PC-9 (cell line): Measurements from ENCODE around the gene TATDN2. TPM values are rescaled to one million over a fixed set of nuclear protein-coding genes. Genes with fewer than 3 reads are reported as not detected.

Source experiments
- BruUV-seq: library from RNA; stranded (reverse); fragments of 400-500 nt; replicated peaks from 2 replicates; lab custom pipeline; 2021; lab: Mats Ljungman, UMichigan
- CTCF ChIA-PET: fragments of 300-600 bp; sonication (Branson Sonifier 250); formaldehyde crosslinking; loops from one replicate; lab custom pipeline; 2022; ENCODE audit warnings: antibody characterized with exemption; lab: Charles Lee
- POLR2A ChIA-PET: fragments of 300-600 bp; sonication (Branson Sonifier 250); formaldehyde crosslinking; loops from one replicate; lab custom pipeline; 2022; ENCODE audit warnings: antibody characterized with exemption; ENCODE audit not compliant: unreplicated experiment; lab: Charles Lee
- DNase-seq, 2 experiments: peaks; one replicate each; pipeline versions ENCODE4 v3.0.0 to v3.0.0-alpha.2; 2015 to 2022; ENCODE audit warnings: mixed read lengths in 1 of 2
- H2AFZ ChIP-seq: fragments of 200-600 bp; sonication (generic); 2 replicates; pipeline ENCODE4 v1.8.1; 2017; ENCODE audit warnings: antibody characterized with exemption
- H3F3A ChIP-seq: fragments of 200-600 bp; sonication (generic); 2 replicates; pipeline ENCODE4 v1.8.1; 2017; ENCODE audit warnings: antibody characterized with exemption, mild to moderate bottlenecking, low read depth; ENCODE audit not compliant: insufficient read depth
- H3K27ac ChIP-seq: fragments of 200-600 bp; sonication (generic); 2 replicates; pipeline ENCODE4 v1.6.1; 2016; ENCODE audit warnings: mixed run types
- H3K27me3 ChIP-seq: fragments of 200-600 bp; sonication (generic); 2 replicates; pipeline ENCODE4 v1.6.1; 2016; ENCODE audit warnings: low read depth, mixed run types; ENCODE audit not compliant: insufficient read depth
- H3K36me3 ChIP-seq: fragments of 200-600 bp; sonication (generic); 2 replicates; pipeline ENCODE4 v1.6.1; 2016; ENCODE audit warnings: low read depth, mixed run types
- H3K4me1 ChIP-seq: fragments of 200-600 bp; sonication (generic); replicated peaks from 2 replicates; pipeline ENCODE4 v1.6.1; 2016; ENCODE audit warnings: mixed run types; ENCODE audit not compliant: insufficient read depth
- H3K4me2 ChIP-seq: fragments of 200-600 bp; sonication (generic); 2 replicates; pipeline ENCODE4 v1.6.1; 2017; ENCODE audit warnings: mixed run types
- H3K4me3 ChIP-seq: fragments of 200-600 bp; sonication (generic); 2 replicates; pipeline ENCODE4 v1.6.1; 2016; ENCODE audit warnings: mixed run types
- H3K79me2 ChIP-seq: fragments of 200-600 bp; sonication (generic); 2 replicates; pipeline ENCODE4 v1.6.1; 2017; ENCODE audit warnings: low read depth, mixed run types
- H3K9me2 ChIP-seq: fragments of 200-600 bp; sonication (generic); 2 replicates; pipeline ENCODE4 v1.8.1; 2017; ENCODE audit warnings: mild to moderate bottlenecking; ENCODE audit not compliant: insufficient read depth
- H3K9me3 ChIP-seq: fragments of 200-600 bp; sonication (generic); 2 replicates; pipeline ENCODE4 v1.8.1; 2016; ENCODE audit warnings: low read depth; ENCODE audit not compliant: insufficient read depth
- H4K20me1 ChIP-seq: fragments of 200-600 bp; sonication (generic); 2 replicates; pipeline ENCODE4 v1.8.1; 2017; ENCODE audit not compliant: insufficient read depth
- EZH2 ChIP-seq: fragments of 200-600 bp; sonication (generic); IDR thresholded peaks from 2 replicates; pipeline ENCODE4 v1.8.0; 2017; ENCODE audit warnings: antibody characterized with exemption, low read depth
- intact Hi-C: fragments of 100-400 bp; cut with micrococcal nuclease; formaldehyde crosslinking; loops from one replicate; pipeline ENCODE4 v1.10.0; 2022; ENCODE audit not compliant: unreplicated experiment
- total RNA-seq: library from RNA; stranded (reverse); gene quantifications from 2 replicates; pipeline ENCODE4 v1.2.3, GENCODE V29; 2021
- TF ChIP-seq, protein P1 (sequence below): fragments of 200-600 bp; sonication (generic); conservative IDR thresholded peaks from 2 replicates; pipeline ENCODE4 v1.6.1; 2017; ENCODE audit warnings: mixed run types, antibody characterized with exemption, mild to moderate bottlenecking, moderate library complexity

The TATDN2 gene
- total RNA-seq, 1 experiment from 2014 or later: 34.0 TPM

DNA sequence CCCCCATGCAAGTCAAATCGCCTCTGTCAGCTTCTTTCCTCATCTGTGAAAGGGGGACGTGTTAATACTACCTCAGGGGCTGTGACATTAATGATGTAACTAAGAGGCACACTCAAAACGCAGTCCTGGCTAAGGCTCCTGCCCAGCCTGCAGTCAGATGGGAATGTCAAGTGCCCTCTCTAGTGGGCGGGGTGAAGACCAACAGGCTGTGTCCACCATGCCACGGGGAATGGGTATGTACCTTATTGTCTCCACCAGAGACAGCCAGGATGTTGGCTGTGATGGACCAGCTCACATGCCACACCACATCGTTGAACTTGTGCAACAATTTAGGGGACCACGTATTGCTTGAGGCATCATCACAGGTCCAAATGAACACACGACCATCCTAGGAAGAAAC lies 55.5 kb downstream of the TATDN2 start:
- Histone ChIP-seq H3K79me2 (no peaks in the 10 kb centered on the region), H3K36me3 (peaks cover 43% of the 10 kb centered on the region; the same call in 1 of the 2 replicates)

DNA sequence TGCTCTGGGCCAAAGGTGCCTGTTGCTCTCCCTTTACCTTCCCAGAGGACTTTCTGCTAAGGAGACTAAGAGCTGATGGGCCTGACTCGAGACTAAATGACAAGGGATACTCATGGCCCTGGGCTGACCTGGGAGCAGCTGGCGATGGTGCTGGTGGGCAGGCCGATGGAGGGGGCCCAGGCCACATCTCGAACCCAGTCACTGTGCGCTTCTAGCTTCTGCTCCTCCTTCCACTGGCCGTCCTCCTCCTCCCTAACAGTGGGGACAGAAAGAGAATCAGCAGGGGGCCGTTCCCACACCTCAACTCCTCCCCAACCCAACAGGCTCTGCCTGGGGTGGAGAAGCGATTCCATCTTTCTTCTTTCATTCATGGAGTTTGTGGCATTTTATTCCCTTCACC lies 56.6 kb downstream of the TATDN2 start:
- no TSS peak for BruUV-seq
- ChIA-PET CTCF (no interaction called here), POLR2A (no interaction called here)
- H3K79me2 ChIP-seq: no peaks in the 10 kb centered on the region
- H3K4me2 ChIP-seq: no peak overlapping the region
- H4K20me1 ChIP-seq: peaks cover 15% of the 10 kb centered on the region
- TF ChIP-seq, protein P1, sequence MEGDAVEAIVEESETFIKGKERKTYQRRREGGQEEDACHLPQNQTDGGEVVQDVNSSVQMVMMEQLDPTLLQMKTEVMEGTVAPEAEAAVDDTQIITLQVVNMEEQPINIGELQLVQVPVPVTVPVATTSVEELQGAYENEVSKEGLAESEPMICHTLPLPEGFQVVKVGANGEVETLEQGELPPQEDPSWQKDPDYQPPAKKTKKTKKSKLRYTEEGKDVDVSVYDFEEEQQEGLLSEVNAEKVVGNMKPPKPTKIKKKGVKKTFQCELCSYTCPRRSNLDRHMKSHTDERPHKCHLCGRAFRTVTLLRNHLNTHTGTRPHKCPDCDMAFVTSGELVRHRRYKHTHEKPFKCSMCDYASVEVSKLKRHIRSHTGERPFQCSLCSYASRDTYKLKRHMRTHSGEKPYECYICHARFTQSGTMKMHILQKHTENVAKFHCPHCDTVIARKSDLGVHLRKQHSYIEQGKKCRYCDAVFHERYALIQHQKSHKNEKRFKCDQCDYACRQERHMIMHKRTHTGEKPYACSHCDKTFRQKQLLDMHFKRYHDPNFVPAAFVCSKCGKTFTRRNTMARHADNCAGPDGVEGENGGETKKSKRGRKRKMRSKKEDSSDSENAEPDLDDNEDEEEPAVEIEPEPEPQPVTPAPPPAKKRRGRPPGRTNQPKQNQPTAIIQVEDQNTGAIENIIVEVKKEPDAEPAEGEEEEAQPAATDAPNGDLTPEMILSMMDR: no peak
- TF ChIP-seq EZH2: no peak
- no peaks in the 10 kb centered on the region for H3K9me3 ChIP-seq
- DNase-seq: no peak
- H3K36me3 ChIP-seq: peaks cover 47% of the 10 kb centered on the region; the same call in 1 of the 2 replicates
- intact Hi-C loops: no loop called here
- no peak overlapping the region for H3K27ac ChIP-seq
- no peaks in the 10 kb centered on the region for H3K9me2 ChIP-seq
- H2AFZ ChIP-seq: no peak overlapping the region
- no peaks in the 10 kb centered on the region for H3K4me1 ChIP-seq
- no peak overlapping the region for H3K4me3 ChIP-seq
- H3K27me3 ChIP-seq: no peaks in the 10 kb centered on the region
- peaks cover 15% of the 10 kb centered on the region; the same call in 1 of the 2 replicates for H3F3A ChIP-seq

More for the DNA sequence above, 55.5 kb downstream of the TATDN2 start:
- no peaks in the 10 kb centered on the region for H3K4me1 ChIP-seq
- CTCF ChIA-PET: no interaction called here
- H3K9me3 ChIP-seq: no peaks in the 10 kb centered on the region
- TF ChIP-seq, protein P1: no peak
- no peak for TF ChIP-seq EZH2
- intact Hi-C loops: no loop called here
- no peak overlapping the region for H2AFZ ChIP-seq
- BruUV-seq: no TSS peak
- no peak overlapping the region for H3K4me3 ChIP-seq
- DNase-seq: no peak
- POLR2A ChIA-PET: interaction anchor here (0.6 kb wide), 1 partner anchor 462 kb away, joined by 3 read pairs; no protein-coding TSS in a partner anchor
- peaks cover 15% of the 10 kb centered on the region; the same call in 1 of the 2 replicates for H3F3A ChIP-seq
- no peaks in the 10 kb centered on the region for H3K9me2 ChIP-seq
- no peak overlapping the region for H3K4me2 ChIP-seq
- H4K20me1 ChIP-seq: peaks cover 15% of the 10 kb centered on the region
- no peaks in the 10 kb centered on the region for H3K27me3 ChIP-seq
- no peak overlapping the region for H3K27ac ChIP-seq

DNA sequence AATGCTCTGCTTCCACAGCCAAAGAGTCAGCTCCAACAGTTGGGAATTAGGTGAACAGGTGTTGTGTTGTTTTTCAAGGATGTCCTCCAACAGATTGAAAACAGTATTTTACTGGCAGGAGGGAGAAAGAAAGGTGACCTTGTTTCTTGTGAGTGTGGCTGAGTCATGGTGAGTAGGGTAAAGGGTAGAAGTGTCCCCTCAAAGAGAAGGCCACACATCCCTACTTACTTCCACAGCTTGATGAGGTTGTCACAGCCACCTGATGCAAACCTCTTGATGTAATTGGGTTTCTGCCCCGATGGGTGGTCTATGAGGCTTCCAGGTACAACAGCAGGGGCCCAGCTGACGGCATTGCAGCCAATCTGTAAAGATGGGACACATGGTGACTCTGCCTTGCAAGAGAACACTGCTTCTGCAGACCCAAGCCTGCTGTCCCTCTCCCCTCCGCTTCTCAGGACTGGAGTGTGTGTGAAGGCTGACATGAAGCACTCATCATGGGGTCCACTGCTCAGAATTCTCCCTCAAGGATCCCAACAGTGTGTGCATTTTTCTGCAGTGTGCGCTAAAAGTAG lies 57.2 kb downstream of the TATDN2 start:
- intact Hi-C loops: no loop called here
- BruUV-seq: no TSS peak
- TF ChIP-seq, protein P1: no peak
- no peak for TF ChIP-seq EZH2
- Histone ChIP-seq H3K36me3 (peaks cover 47% of the 10 kb centered on the region; the same call in 1 of the 2 replicates), H3K9me2 (no peaks in the 10 kb centered on the region), H3K4me3 (no peak overlapping the region), H3K4me1 (no peaks in the 10 kb centered on the region), H2AFZ (no peak overlapping the region), H3K9me3 (no peaks in the 10 kb centered on the region), H4K20me1 (peaks cover 15% of the 10 kb centered on the region), H3K79me2 (no peaks in the 10 kb centered on the region), H3K4me2 (no peak overlapping the region), H3K27ac (no peak overlapping the region), H3K27me3 (no peaks in the 10 kb centered on the region), H3F3A (peaks cover 16% of the 10 kb centered on the region; the same call in 1 of the 2 replicates)
- ChIA-PET CTCF (no interaction called here), POLR2A (no interaction called here)
- DNase-seq: no peak
